Cardiac fibroblast (primary cell): Measurements from ENCODE around the gene ACAP3.

Experiments
- DNase-seq, 2 donors: peaks; one replicate each; pipeline versions ENCODE4 v3.0.0 to v3.0.0-alpha.2; 2010; ENCODE audit warnings: low read depth in 2 of 2
- H3K4me3 ChIP-seq, 2 donors: replicated peaks in 1 of 2; 1 replicate in 1 of 2; 2 replicates in 1 of 2; pipeline ENCODE4 v1.5.1; 2011; ENCODE audit warnings: low read depth in 2 of 2, low read length in 2 of 2, mild to moderate bottlenecking in 2 of 2, moderate library complexity in 1 of 2
- CTCF ChIP-seq: IDR thresholded peaks from one replicate; pipeline ENCODE4 v1.5.1; 2011; ENCODE audit warnings: low read depth, mild to moderate bottlenecking, low read length, inconsistent platforms

Gene ACAP3

GRCh38 chr1:1347663-1348419, 40.1 kb upstream of the ACAP3 start:
- peak in 1 of 2 donors; percentile 31 for DNase-seq
- no peak for TF ChIP-seq CTCF
- peak overlapping the region; percentile 61 to 74 for H3K4me3 ChIP-seq

GRCh38 chr1:1347026-1347595, 39.4 kb upstream of the ACAP3 start:
- TF ChIP-seq CTCF: no peak
- H3K4me3 ChIP-seq: peak overlapping the region in 1 of 2 donors; percentile 74

GRCh38 chr1:1346501-1346890, 38.8 kb upstream of the ACAP3 start:
- no peak overlapping the region for H3K4me3 ChIP-seq
- TF ChIP-seq CTCF: no peak
- DNase-seq: no peak

More at GRCh38 chr1:1347026-1347595, 39.4 kb upstream of the ACAP3 start:
- DNase-seq: no peak

- TF ChIP-seq CTCF: no peak
- H3K4me3 ChIP-seq: peak overlapping the region in 1 of 2 donors; percentile 4
- DNase-seq: no peak
Measured at GRCh38 chr1:1345860-1346500, 38.2 kb upstream of the ACAP3 start.

- DNase-seq: no peak
- H3K4me3 ChIP-seq: peak overlapping the region in 1 of 2 donors; percentile 4
- no peak for TF ChIP-seq CTCF
Measured at GRCh38 chr1:1345384-1345783, 37.7 kb upstream of the ACAP3 start.

- peak; percentile 49 for TF ChIP-seq CTCF
- peak in 1 of 2 donors; percentile 87 for DNase-seq
- H3K4me3 ChIP-seq: peak overlapping the region in 1 of 2 donors; percentile 4
Measured at GRCh38 chr1:1344655-1345361, 37.1 kb upstream of the ACAP3 start.
